Loucy (cell line): ENCODE data around the gene SCAMP2.

Experiments used
- CTCF ChIP-seq: fragments of 200-600 bp; sonication (generic); conservative IDR thresholded peaks from 2 replicates; pipeline ENCODE4 v1.5.1; 2014; ENCODE audit warnings: mild to moderate bottlenecking, antibody characterized with exemption, low read length
- EZH2phosphoT487 ChIP-seq: fragments of 200-600 bp; IDR thresholded peaks from 2 replicates; pipeline ENCODE4 v1.6.1; 2018; ENCODE audit warnings: antibody characterized with exemption, mild to moderate bottlenecking, moderate library complexity, borderline replicate concordance

DNA sequence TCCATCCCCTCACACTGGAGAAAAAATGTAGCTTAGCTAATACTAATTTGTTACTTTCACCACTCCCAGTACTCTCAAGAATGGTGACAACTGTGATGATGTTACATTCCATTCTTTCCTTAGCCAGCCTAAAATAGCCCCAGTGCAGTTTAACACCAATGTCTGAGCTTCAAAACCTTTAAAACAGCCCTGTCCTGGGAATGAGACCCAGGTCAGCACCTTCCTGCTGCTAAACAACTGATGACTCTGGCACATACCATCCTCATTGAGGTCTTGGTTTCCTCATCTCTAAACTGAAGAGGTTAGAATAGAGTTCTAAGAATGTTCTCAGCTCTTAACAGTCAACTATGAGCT is 3.8 kb downstream of the SCAMP2 start:
- TF ChIP-seq CTCF, result no peak
- no peak for TF ChIP-seq EZH2phosphoT487
